Stimulated activated CD8-positive, alpha-beta memory T cell treated with anti-CD3 and anti-CD28 coated beads, Interleukin-7, amount 100 ng/mL, for 48 hours (primary cell): ENCODE data around the gene TCF3.

Source experiments
- DNase-seq, 2 donors: peaks; one replicate each; pipeline ENCODE4 v3.0.0-alpha.2; 2020; ENCODE audit warnings: low read depth in 1 of 2; ENCODE audit errors: extremely low read depth in 1 of 2

The TCF3 gene

DNA sequence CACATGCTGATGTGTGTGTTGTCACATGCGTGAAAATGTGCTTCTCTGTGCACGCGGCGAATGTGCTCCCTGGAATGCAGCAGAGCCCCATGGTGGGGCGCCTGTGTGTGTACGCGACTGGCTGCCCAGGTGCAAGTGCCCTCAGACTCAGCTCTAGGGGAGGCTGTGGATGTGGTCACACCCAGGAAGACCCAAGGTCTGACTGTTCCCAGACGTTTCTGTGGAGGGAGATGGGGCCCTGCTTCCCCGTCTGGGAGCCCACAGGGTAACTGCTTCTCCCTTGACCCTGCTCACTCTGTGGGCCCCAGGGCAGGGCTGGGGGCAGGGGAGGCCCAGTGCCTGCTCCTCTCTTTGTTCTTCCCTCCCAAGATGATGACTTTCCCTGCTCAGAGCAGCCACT, 39.3 kb downstream of the TCF3 start:
- no peak for DNase-seq

DNA sequence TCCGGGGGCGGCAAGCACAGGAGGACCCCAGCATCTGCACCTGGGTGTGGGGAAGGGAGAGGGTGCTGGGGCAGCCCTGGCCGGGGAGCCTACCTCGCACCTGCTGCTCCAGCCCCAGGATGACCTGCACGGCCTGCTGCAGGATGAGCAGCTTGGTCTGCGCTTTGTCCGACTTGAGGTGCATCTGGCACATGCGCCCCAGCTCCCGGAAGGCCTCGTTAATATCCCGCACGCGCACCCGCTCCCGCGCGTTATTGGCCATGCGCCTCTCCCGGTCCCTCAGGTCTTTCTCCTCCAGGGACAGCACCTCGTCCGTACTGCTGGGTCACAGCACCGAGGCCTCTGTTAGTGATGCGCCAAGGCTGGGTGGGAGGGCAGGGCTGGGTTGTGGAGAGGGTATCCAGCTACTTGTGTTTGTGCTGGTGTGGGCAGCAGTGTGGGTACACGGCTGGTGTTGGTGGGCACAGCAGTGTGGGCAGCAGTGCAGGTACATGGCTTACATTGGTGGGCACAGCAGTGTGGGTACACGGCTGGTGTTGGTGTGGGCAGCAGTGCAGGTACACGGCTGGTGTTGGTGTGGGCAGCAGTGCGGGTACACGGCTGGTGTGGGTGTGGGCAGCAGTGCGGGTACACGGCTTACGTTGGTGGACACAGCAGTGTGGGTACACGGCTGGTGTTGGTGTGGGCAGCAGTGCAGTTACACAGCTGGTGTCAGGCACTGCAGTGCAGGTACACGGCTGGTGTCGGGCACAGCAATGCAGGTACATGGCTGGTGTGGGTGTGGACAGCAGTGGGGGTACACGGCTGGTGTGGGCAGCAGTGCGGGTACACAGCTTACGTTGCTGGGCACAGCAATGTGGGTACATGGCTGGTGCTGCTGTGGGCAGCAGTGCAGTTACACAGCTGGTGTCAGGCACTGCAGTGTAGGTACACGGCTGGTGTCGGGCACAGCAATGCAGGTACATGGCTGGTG, 40.0 kb downstream of the TCF3 start:
- no peak for DNase-seq

DNA sequence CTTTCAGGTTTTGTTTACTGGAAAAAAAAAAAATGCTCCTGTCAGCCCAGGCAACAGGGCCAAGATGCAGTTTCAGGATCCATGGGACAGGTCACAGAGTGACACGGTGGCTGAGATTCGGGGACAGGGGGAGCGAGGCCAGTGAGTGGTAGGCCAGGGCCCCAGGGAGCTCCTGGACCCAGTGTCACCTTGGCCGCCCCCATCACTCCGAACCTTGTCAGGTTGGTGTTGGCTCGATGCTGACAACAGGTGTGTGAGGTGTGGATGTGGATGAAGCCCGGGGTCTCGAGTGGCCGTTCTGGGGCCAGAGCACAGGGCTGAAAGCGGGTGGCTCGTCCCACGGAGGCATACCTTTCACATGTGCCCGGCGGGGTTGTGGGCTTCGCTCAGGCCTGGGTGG, 41.1 kb downstream of the TCF3 start:
- no peak for DNase-seq

DNA sequence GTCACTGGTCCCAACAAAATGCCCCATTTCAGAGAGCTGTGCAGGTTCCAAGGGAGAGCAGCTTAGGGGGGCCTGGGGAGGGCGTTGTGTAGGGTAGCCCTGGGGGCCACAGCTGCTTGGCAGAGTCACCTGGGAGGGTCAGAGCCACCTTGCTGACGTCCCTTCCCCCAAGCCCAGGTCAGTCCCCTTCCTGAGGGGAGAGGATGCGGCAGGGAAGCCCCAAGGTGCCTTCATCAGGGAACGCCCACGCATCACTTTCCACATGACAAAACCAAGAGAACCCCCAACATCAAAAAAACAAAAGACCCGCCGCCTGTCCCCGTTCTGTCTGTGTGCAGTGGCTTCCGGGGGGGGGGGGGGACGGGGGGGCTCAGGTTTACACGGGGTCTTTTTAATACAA, 41.8 kb downstream of the TCF3 start:
- DNase-seq, result no peak

DNA sequence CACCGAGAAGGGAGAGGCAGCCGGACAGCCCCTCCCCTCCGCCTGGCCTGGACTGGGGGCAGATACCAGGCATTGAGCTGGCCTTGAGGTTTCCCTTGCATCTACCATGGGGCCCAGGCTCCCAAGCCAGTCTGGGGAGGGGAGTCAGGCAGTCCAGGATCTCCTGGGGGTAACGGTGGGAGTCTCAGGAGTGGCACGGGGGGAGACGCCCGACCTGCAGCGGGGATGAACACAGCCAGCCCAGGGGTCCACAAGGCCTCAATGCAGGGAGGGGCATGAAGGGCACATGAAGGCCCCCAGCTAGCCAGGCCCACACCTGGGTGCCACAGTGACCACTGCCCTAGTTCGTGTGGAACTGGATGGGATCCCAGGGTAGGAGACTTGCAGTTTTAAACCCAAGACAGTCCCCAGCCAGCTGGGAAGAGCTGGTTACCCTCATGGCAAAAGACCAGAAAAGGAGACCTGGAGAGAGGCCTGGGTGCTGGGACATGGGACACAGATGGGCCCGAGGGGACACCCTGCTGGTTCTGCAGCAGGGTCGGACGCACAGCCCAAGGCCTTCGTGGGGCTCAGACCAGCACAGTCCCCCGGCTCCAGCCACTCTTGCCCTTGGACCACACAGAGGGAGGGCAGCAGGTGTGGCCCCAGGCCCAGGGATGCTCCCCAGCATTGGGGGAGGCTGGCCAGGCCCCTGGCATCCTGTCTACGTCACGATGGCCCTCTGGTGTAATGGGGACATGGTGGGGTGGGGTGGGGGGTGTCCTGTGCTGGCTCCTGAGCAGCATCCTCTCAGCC, 42.5 kb downstream of the TCF3 start:
- no peak for DNase-seq

DNA sequence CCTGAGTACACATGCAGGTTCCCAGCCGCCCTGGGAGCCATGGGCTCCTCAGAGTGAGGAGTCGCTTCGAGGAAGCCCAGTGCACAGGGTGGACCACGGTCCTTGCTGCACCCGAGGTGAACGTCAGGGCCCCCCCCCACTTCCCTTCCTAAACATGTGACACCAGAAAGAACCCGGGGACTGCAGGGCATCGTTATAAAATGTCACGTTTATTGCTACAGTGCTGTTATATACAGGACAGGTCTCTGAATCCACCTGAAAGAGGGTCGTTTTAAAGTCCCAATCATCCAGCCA, 43.4 kb downstream of the TCF3 start:
- no peak for DNase-seq

DNA sequence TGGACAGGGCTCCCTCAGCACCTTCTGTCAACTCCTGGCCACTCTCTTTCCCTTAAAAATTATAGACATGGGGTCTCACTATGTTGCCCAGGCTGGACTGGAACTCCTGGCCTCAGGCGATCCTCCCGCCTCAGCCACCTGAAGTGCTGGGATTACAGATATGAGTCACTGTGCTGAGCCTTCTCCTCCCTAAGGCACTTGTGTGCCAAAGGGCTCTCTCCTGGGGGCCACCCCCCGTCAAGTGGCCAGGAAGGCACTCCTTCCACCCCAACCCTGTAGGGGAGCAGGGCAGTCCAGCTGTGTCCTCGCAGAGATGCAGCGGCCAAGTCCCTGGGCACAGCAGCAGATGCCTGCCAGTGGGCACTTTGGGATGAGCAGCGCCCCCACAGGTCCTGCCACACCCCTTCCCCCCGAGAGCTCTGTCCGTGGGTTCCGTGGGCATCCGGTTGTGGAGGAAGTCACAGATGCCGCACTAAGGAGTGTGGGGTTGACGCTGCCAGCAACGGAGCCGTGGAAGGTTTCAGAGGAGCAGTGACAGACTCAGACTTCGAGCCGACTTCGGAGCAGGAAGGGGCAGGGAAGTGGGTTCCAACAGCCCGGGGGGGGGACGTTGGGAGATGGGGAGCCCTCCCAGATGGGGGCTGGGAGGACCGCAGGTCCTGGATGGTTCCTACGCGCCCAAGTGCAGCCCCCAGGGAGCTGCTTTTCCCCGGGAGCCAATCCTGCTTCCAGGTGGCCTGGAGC, 43.9 kb downstream of the TCF3 start:
- DNase-seq, result no peak

DNA sequence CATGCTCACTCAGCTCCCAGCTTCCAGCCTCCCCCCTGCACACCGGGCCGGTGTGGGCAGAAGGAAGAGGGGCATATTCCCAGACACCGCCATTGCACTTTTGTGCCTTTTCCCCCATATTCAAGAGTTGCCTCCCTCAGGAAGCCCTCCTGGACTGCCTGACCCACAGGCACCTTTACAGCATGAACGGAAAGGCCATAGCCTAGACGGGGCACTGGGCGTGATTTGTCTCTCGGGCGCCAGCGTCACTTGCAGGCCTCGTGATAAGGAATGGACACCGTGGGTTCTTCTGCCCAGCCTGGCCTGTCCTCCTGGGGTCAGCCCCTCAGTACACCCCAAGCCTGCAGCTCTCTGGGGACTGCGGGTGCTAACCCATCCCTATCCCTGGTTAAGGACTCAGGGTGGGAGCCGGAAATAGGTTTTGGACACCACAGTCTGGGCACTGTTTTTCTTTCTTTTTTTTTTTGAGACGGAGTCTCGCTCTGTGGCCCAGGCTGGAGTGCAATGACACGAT, 46.2 kb downstream of the TCF3 start:
- DNase-seq, result no peak

DNA sequence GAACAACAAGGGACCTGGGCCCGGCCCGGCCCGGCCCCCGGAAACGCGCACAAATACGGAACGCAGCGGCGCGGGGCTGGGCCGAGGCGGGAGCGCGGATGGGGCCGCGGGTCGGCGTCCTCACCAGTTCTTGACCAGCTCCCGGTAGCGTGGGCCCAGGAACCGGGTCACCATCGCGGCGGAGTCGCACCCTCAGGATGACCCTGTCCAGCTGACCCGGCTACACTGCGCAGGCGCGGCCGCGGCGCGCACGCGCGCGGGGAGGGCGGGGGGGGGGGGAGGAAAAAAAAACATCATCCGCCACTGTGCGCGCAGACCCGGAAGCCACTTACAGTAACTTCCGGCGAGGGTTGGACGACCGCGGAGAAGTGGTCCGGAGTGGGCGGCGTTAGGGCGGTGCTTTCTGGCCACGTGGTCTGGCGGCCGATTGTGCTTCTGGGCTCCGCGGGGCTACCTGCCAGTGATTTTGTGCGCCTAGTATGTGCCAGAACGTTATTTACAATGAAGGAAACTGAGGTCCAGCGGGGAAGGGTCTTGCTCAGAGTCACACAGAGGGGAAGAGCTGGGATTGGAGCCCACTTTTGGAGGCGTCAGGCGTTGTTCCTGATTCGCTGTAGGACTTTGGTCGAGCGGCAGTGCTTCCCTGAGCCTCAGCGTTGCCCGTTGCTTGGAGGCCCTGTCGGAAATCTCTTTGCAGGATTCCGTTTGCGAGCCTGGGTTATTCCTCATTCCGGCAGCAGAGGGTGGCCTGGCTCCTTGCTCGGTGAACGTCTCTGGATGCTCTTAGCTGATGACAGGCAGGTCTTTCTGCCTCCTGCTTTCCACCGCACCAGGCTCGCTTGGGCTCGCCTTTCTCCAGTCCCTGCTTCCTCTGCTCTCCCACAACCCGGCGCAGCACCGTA, 46.9 kb downstream of the TCF3 start, which contains the start of gene UQCR11:
Gene UQCR11 (minus strand): TSS at position 227 of the 902 bp plus-strand sequence. CDS start 53 bp downstream, at position 174.
- DNase-seq, result peak; percentile 90 to 96

DNA sequence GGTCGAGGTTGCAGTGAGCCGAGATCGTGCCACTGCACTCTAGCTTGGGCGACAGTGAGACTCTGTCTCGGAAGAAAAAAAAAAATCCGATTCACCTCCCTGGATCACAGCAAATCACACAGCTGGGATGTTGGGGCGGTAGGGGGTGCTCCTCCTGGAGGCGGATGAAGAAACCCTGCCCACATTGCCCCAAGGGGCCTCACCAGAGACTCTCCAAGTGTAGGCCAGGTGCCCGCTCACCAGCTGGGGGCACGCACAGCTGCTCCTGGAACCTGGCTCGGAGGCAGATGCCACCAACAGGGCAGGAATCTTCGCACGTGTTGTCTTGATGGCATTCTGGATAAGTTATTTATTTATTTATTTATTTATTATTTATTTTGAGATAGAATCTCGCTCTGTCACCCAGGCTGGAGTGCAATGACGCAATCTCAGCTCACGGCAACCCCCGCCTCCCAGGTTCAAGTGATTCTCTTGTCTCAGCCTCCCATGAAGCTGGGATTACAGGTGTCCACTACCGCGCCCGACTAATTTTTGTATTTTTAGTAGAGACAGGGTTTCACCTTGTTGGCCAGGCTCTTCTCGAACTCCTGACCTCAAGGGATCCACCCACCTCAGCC, 50.2 kb downstream of the TCF3 start:
- no peak for DNase-seq

DNA sequence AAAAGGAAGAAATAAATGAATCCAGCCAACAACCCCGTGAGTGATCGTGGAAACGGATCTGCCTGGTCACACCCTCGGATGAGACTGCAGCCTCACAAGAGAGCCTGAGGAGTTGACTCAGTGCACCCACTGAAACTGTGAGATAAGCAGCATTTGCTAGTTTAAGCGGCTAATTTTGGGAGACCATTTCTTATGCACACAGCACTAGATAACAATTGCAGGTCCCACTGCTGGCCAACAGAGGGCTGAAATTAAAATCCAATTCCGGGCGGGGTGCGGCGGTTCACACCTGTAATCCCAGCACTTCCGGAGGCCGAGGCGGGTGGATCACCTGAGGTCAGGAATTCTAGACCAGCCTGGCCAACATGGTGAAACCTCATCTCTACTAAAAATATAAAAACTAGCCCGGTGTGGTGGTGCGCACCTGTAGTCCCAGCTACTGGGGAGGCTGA, 50.8 kb downstream of the TCF3 start:
- no peak for DNase-seq

DNA sequence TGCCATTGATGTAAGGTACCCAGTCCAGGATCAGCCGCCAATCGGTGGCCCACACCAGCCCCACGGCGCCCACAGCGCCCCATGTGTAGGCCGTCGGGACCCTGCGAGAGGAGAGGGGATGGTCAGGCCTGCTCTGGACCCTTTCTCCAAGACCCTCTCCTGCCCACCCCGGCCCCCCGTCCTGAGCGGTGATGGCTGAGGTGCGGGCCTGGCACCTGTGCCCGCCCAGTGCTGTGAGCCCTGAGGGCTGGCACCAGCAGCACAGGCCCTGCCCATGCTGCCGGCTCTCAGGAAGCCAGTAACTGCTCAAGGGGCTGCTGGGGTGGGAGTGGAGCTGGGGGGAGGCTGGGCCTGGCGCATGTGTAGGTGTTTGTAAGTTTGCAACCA, 53.0 kb downstream of the TCF3 start:
- DNase-seq, result no peak

DNA sequence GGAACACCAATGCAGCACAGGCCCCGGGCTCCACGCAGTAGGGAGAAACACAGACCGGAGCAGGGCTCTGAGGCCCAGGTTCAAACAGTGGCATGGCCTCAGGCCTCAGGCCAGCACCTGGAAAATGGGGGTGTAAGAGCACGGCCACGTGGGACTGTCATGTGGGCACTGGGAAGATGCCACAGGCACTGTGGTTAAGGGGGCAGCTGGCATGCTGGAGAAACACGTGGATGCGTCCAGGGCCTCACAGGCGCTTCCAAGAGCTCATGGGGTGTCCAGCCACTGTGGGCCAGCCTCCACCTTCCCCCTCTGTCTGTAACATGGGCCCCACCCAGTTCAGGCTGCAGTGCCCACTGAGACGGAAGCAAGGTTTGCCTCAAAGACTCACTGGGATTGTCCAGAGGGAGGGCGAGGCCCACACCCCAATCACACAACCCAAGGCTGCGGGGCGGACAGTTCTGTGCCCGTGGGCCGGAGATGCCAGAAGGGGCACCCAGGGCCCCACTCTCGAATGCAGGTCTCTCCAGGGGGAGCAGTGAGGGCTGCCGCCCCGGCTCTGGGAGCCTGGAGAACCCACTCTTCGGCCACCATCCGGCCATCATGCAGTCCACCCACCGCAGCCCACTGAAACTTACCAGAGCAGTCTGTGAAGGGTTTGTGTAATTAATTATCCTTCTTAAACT, 53.5 kb downstream of the TCF3 start:
- DNase-seq, result no peak

DNA sequence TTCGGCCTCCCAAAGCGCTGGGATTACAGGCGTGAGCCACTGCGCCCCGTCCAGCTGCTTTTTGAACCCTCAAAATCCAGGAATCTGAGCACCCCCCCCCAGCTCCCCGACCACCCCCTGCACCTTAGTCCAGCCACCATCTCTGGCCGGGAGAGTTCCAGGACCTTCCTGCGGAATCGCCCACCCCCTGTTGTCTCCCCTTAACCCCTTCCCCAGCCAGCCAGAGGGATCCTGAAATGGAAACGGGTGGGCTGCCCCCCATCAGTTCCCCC, 59.0 kb downstream of the TCF3 start:
- DNase-seq, result no peak

DNA sequence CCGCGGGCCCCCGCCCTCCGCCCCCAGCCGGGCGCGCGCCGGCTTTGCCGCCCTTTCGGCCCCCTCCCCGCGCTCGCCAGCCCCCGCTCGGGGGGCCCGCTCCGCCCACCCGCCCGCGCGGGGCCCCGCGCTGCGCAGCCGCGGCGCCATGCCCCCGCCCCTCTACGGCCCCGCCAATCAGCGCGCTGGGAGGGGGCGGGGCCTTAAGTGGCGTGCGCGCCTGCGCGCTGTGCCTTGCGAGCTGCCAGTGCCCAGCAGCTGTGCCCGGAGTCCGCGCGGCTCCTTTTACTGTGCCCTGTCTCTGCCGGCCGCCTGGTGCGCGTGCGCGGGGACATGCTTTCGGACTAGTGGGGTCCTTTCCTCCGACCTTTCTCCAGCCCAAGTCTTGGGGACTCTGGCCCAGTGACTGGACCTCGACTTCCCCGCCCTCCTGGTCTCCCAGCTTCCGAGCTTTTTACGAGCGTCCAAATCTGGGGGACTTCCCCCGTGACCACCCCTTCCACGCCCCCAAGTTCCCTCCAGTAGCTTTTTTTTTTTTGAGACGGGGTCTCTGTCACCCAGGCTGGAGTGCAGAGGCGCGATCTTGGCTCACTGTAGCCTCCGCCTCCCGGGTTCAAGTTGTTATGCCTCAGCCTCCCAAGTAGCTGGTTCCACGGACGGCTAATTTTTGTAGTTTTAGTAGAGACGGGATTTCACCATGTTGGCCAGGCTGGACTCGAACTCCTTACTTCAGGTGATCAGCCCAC, 59.5 kb downstream of the TCF3 start, which contains the start of gene MBD3:
Gene MBD3 (minus strand): TSS at position 111 of the 746 bp plus-strand sequence. CDS start 234 bp downstream, outside the sequence.
- peak; percentile 81 for DNase-seq

DNA sequence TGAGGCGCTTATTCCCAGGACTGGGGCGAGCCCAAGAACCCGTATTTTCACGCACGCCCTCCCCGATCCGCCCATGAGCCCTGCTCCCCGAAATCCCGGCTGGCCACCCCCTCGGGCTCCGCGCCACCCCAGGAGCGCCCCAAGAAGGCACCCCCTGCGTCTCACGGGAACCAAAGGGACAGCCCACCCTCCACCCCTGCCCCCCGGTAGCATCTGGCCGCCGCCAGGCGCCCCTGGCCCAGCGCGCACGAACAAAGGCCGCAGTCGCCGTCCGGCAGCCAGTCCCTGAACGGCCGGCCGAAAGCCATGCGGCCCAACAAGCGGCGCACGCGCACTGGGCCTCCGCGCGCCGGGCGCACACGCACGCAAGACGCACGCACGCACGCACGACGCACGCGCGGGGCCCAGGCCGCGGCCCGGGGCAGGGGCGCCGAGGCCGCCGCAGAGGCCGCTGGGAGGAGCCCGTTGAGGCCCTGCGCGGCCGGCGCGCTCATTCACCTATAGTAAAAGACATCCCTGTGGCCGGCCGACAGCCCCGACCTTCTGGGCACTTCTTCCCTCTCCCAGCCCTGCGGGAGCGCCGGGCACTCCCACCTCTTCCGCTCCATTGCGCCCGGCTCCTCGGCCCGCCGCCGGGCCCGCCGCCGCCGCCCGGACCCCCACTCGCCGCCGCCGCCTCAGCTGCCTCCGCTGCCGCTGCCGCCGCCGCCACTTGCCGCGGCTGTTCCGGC, 60.2 kb downstream of the TCF3 start:
- DNase-seq, result peak; percentile 65 to 73

DNA sequence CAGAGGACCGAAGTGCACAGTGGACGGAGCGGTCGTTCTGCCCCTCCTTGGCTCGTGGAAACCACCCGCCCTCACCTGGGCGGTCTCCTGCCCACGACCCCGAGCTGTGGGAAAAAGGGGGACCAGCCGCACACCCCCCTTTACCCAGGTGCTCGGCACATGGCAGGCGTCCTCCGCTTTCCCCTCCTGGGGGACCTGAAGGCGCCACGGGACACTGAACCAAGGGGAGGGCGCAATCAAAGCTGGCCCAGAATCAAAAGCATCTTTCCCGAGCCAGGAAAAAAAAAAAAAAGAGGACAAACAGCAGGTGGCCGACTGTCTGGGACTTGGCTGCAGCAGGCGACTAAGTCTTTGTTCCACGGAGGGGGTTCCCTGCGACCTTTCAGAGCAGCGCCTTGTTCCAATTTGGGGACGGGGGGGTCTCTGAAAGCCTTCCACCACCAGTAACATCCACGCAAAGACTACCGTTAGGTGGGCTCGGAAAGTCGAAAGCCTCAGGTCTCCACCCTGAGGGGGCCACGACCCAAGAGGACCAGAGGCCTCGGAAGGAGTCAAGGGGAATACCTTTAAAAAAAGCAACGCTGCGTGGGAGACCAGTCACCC, 60.9 kb downstream of the TCF3 start:
- DNase-seq, result no peak
